GM12891 (cell line): ENCODE data around the gene LAMB4.

Experiments used
- PAX5 ChIP-seq: IDR thresholded peaks from 2 replicates; pipeline ENCODE4 v1.6.1; 2011; ENCODE audit warnings: low read length, moderate library complexity, mild to moderate bottlenecking; ENCODE audit not compliant: insufficient read depth, severe bottlenecking
- POLR2A ChIP-seq: IDR thresholded peaks from 2 replicates; pipeline ENCODE4 v1.6.1; 2011; ENCODE audit warnings: low read depth, low read length, control low read depth
- POLR2AphosphoS5 ChIP-seq: IDR thresholded peaks from 2 replicates; pipeline ENCODE4 v1.6.1; 2011; ENCODE audit warnings: low read depth, low read length, control low read depth
- POU2F2 ChIP-seq: IDR thresholded peaks from 2 replicates; pipeline ENCODE4 v1.6.1; 2011; ENCODE audit warnings: low read depth, mild to moderate bottlenecking, control low read depth, low read length, moderate library complexity
- SPI1 ChIP-seq: IDR thresholded peaks from 2 replicates; pipeline ENCODE4 v1.6.1; 2011; ENCODE audit warnings: low read depth, low read length, control low read depth
- TAF1 ChIP-seq: IDR thresholded peaks from 2 replicates; pipeline ENCODE4 v1.6.1; 2011; ENCODE audit warnings: low read depth, low read length, control low read depth

- TF ChIP-seq POLR2AphosphoS5: no peak
- TF ChIP-seq POLR2A: no peak
- no peak for TF ChIP-seq TAF1
- no peak for TF ChIP-seq SPI1
- TF ChIP-seq POU2F2: no peak
- TF ChIP-seq PAX5: no peak
Observed at GRCh38 chr7:108089381-108089780, 40.8 kb downstream of the LAMB4 start.
